A549 (cell line): ENCODE results near the gene FAM163A. TPM values are rescaled to one million over a fixed set of nuclear protein-coding genes. Genes with fewer than 3 reads are reported as not detected.

ENCODE experiments used
- ATAC-seq, 2 experiments: fragments of 200-7000 bp in 1 of 2; fragments of >200 bp in 1 of 2; cut with Nextera tagmentation in 1 of 2; cut with Tn5 transposase in 1 of 2; 3 replicates each; pipeline versions ENCODE4 v1.8.0 to v1.9.1; 2018 to 2020; ENCODE audit warnings: mild to moderate bottlenecking in 1 of 2, moderate library complexity in 1 of 2
- CTCF ChIA-PET: fragments of 300-600 bp; sonication (Branson Sonifier 250); formaldehyde crosslinking; extraction: SDS; loops from one replicate; lab custom pipeline; 2021; ENCODE audit warnings: antibody characterized with exemption, inconsistent platforms; lab: Yijun Ruan, JAX
- POLR2A ChIA-PET: fragments of 350-600 bp; formaldehyde crosslinking; extraction: SDS; loops from one replicate; lab custom pipeline; 2021; ENCODE audit warnings: antibody characterized with exemption, inconsistent platforms; lab: Yijun Ruan, JAX
- DNase-seq, 2 experiments: peaks; one replicate each; pipeline versions ENCODE4 v3.0.0 to v3.0.0-alpha.2; 2011 to 2016; ENCODE audit warnings: low read depth in 1 of 2, low spot score in 1 of 2
- FAIRE-seq: peaks from 2 replicates; lab custom pipeline; 2011; peaks lifted over from hg19 to GRCh38; lab: Jason Lieb, UNC
- H3K27ac ChIP-seq, 2 experiments: fragments of >200 bp; sonication (Bioruptor Twin); formaldehyde crosslinking; 3 replicates each; pipeline ENCODE4 v1.5.1; 2016 to 2017
- H3K4me1 ChIP-seq: fragments of >200 bp; sonication (Bioruptor Twin); formaldehyde crosslinking; 3 replicates; pipeline ENCODE4 v1.6.1; 2016
- H3K4me2 ChIP-seq: fragments of >200 bp; sonication (Bioruptor Twin); formaldehyde crosslinking; 3 replicates; pipeline ENCODE4 v1.6.1; 2016
- H3K4me3 ChIP-seq: fragments of >200 bp; sonication (Bioruptor Twin); formaldehyde crosslinking; 3 replicates; pipeline ENCODE4 v1.5.1; 2016
- H3K9me3 ChIP-seq: fragments of >200 bp; sonication (Bioruptor Twin); formaldehyde crosslinking; 3 replicates; pipeline ENCODE4 v1.6.1; 2016
- CHD4 ChIP-seq: fragments of 200-600 bp; sonication (generic); IDR thresholded peaks from 2 replicates; pipeline ENCODE4 v1.6.1; 2016; ENCODE audit warnings: antibody characterized with exemption, mild to moderate bottlenecking, borderline replicate concordance
- EHF ChIP-seq: fragments of 250-450 bp; sonication (Bioruptor Pico); IDR thresholded peaks from 2 replicates; pipeline ENCODE4 v1.5.0; 2020; ENCODE audit warnings: mild to moderate bottlenecking
- FOSL2 ChIP-seq, 2 experiments: fragments of 450-650 bp in 1 of 2; fragments of >200 bp in 1 of 2; sonication (Bioruptor Twin) in 1 of 2; formaldehyde crosslinking; IDR thresholded peaks; 2 replicates each; pipeline versions ENCODE4 v1.5.0 to v1.6.1; 2016 to 2020; ENCODE audit warnings: mild to moderate bottlenecking in 1 of 2, moderate library complexity in 1 of 2
- FOXS1 ChIP-seq: fragments of 250-450 bp; sonication (Bioruptor Pico); IDR thresholded peaks from 2 replicates; pipeline ENCODE4 v1.5.0; 2020; ENCODE audit warnings: mild to moderate bottlenecking, moderate library complexity
- HOXA7 ChIP-seq: fragments of 250-450 bp; sonication (Bioruptor Pico); IDR thresholded peaks from 2 replicates; pipeline ENCODE4 v1.5.0; 2020; ENCODE audit warnings: mild to moderate bottlenecking, moderate library complexity
- HOXB13 ChIP-seq: fragments of 250-450 bp; sonication (Bioruptor Pico); IDR thresholded peaks from 2 replicates; pipeline ENCODE4 v1.5.0; 2020; ENCODE audit warnings: low read depth, mild to moderate bottlenecking, moderate library complexity
- KDM1A ChIP-seq: fragments of 200-600 bp; sonication (generic); IDR thresholded peaks from 2 replicates; pipeline ENCODE4 v1.6.1; 2016; ENCODE audit warnings: low read depth, mild to moderate bottlenecking
- NPAS2 ChIP-seq: fragments of 250-450 bp; sonication (Bioruptor Pico); IDR thresholded peaks from 2 replicates; pipeline ENCODE4 v1.8.0; 2022; ENCODE audit warnings: mild to moderate bottlenecking, moderate library complexity, borderline replicate concordance
- RNF2 ChIP-seq: fragments of 200-600 bp; sonication (generic); IDR thresholded peaks from 2 replicates; pipeline ENCODE4 v1.6.1; 2016; ENCODE audit warnings: low read depth, mild to moderate bottlenecking, antibody characterized with exemption, moderate library complexity, borderline replicate concordance
- SMC3 ChIP-seq: fragments of >200 bp; sonication (Bioruptor Twin); formaldehyde crosslinking; IDR thresholded peaks from 3 replicates; pipeline ENCODE4 v1.6.1; 2018; ENCODE audit warnings: inconsistent platforms
- SREBF2 ChIP-seq: fragments of 450-650 bp; IDR thresholded peaks from 2 replicates; pipeline ENCODE4 v1.6.1; 2014; ENCODE audit warnings: mild to moderate bottlenecking, moderate library complexity
- WGBS: methylation state at CpG from one replicate; pipeline ENCODE4 v1.1.6; 2017; ENCODE audit errors: missing lambda C conversion rate; 5-methylcytosine and 5-hydroxymethylcytosine counted together
- polyA plus RNA-seq, 4 experiments: library from polyadenylated mRNA; depleted of rRNA in 3 of 4; stranded (reverse); fragments of >200 nt; fragmentation: RNase III in 1 of 4; extraction: RNeasy Plus Mini Kit Qiagen cat#74134 plus additional on column Dnase treatment in 1 of 4; gene quantifications; 2 replicates in 3 of 4; 3 replicates in 1 of 4; pipeline ENCODE4 v1.2.3, GENCODE V29; 2011 to 2017
- TF ChIP-seq, protein P1 (sequence below): IDR thresholded peaks from 2 replicates; pipeline ENCODE4 v1.6.1; 2012
- TF ChIP-seq, protein P2 (sequence below): fragments of 200-600 bp; sonication (generic); IDR thresholded peaks from 2 replicates; pipeline ENCODE4 v1.6.1; 2016; ENCODE audit warnings: antibody characterized with exemption, mild to moderate bottlenecking, moderate library complexity
- TF ChIP-seq, protein P3 (sequence below): IDR thresholded peaks from 2 replicates; pipeline ENCODE4 v1.6.1; 2012

Gene FAM163A
- polyA plus RNA-seq, 2 of the 4 experiments (the other 2 are of a cell fraction): not detected

GRCh38 chr1:179860652-179861051 lies 117.6 kb downstream of the FAM163A start:
- POLR2A ChIA-PET: no interaction called here
- Histone ChIP-seq H3K4me1 (no peaks in the 10 kb centered on the region), H3K27ac (no peak overlapping the region), H3K4me2 (no peak overlapping the region), H3K4me3 (no peak overlapping the region), H3K9me3 (no peaks in the 10 kb centered on the region)
- 88% methylated on average over 3 of the region's 3 CpGs for WGBS
- CTCF ChIA-PET: interaction anchor here (0.7 to 1.0 kb wide), 3 partner anchors 8 to 319 kb away, joined by 3 read pairs; no protein-coding TSS in a partner anchor
- DNase-seq (no peak), FAIRE-seq (no peak), ATAC-seq (no peak)
- no peak for TF ChIP-seq RNF2
- TF ChIP-seq FOSL2 (IDR thresholded peaks at IDR 0.05): no peak
- TF ChIP-seq FOSL2 (CRISPR knock-in tag; IDR thresholded peaks at IDR 0.05): no peak
- no peak for TF ChIP-seq HOXB13 (CRISPR knock-in tag)
- no peak for TF ChIP-seq NPAS2 (CRISPR knock-in tag)
- TF ChIP-seq KDM1A: no peak
- TF ChIP-seq, protein P1, sequence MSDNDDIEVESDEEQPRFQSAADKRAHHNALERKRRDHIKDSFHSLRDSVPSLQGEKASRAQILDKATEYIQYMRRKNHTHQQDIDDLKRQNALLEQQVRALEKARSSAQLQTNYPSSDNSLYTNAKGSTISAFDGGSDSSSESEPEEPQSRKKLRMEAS: no peak
- TF ChIP-seq, protein P2, sequence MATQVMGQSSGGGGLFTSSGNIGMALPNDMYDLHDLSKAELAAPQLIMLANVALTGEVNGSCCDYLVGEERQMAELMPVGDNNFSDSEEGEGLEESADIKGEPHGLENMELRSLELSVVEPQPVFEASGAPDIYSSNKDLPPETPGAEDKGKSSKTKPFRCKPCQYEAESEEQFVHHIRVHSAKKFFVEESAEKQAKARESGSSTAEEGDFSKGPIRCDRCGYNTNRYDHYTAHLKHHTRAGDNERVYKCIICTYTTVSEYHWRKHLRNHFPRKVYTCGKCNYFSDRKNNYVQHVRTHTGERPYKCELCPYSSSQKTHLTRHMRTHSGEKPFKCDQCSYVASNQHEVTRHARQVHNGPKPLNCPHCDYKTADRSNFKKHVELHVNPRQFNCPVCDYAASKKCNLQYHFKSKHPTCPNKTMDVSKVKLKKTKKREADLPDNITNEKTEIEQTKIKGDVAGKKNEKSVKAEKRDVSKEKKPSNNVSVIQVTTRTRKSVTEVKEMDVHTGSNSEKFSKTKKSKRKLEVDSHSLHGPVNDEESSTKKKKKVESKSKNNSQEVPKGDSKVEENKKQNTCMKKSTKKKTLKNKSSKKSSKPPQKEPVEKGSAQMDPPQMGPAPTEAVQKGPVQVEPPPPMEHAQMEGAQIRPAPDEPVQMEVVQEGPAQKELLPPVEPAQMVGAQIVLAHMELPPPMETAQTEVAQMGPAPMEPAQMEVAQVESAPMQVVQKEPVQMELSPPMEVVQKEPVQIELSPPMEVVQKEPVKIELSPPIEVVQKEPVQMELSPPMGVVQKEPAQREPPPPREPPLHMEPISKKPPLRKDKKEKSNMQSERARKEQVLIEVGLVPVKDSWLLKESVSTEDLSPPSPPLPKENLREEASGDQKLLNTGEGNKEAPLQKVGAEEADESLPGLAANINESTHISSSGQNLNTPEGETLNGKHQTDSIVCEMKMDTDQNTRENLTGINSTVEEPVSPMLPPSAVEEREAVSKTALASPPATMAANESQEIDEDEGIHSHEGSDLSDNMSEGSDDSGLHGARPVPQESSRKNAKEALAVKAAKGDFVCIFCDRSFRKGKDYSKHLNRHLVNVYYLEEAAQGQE: no peak
- TF ChIP-seq, protein P3, sequence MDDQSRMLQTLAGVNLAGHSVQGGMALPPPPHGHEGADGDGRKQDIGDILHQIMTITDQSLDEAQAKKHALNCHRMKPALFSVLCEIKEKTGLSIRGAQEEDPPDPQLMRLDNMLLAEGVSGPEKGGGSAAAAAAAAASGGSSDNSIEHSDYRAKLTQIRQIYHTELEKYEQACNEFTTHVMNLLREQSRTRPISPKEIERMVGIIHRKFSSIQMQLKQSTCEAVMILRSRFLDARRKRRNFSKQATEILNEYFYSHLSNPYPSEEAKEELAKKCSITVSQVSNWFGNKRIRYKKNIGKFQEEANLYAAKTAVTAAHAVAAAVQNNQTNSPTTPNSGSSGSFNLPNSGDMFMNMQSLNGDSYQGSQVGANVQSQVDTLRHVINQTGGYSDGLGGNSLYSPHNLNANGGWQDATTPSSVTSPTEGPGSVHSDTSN: no peak
- no peak for TF ChIP-seq FOXS1
- TF ChIP-seq SMC3: no peak
- no peak for TF ChIP-seq EHF (CRISPR knock-in tag)
- TF ChIP-seq CHD4: no peak
- no peak for TF ChIP-seq SREBF2

GRCh38 chr1:179865377-179865776 lies 122.3 kb downstream of the FAM163A start:
- Histone ChIP-seq H3K4me3 (no peak overlapping the region), H3K9me3 (no peaks in the 10 kb centered on the region), H3K4me2 (no peak overlapping the region), H3K27ac (no peak overlapping the region), H3K4me1 (no peaks in the 10 kb centered on the region)
- ChIA-PET CTCF (interaction anchor here (0.6 to 6.5 kb wide), 4 partner anchors 42 to 312 kb away, joined by 3 to 92 read pairs (median 6); no protein-coding TSS in a partner anchor), POLR2A (no interaction called here)
- no peak for DNase-seq
- no peak for TF ChIP-seq HOXA7 (CRISPR knock-in tag)
- over 99% methylated on average over 6 of the region's 6 CpGs for WGBS
- FAIRE-seq: no peak
- ATAC-seq: no peak

Other genes with a start within 250 kb of the FAM163A start
- gene NPHS2, start 167.3 kb upstream of the FAM163A start, polyA plus RNA-seq (2011; rRNA removed): not detected in 2 replicates
- not detected in 3 replicates for gene NPHS2, start 167.3 kb upstream of the FAM163A start, polyA plus RNA-seq (2017; fragmentation: RNase III; extraction: RNeasy Plus Mini Kit Qiagen cat#74134 plus additional on column Dnase treatment)
- 0.37 TPM in 2 replicates for gene TDRD5, start 151.5 kb upstream of the FAM163A start, polyA plus RNA-seq (2011; rRNA removed)
- gene TDRD5, start 151.5 kb upstream of the FAM163A start, polyA plus RNA-seq (2017; fragmentation: RNase III; extraction: RNeasy Plus Mini Kit Qiagen cat#74134 plus additional on column Dnase treatment): 0.08 to 0.29 TPM (median 0.26 TPM) in 3 replicates
- 35.0 and 38.3 TPM in 2 replicates for gene TOR1AIP2, start 134.5 kb downstream of the FAM163A start, polyA plus RNA-seq (2011; rRNA removed)
- 15.3 to 17.1 TPM (median 16.2 TPM) in 3 replicates for gene TOR1AIP2, start 134.5 kb downstream of the FAM163A start, polyA plus RNA-seq (2017; fragmentation: RNase III; extraction: RNeasy Plus Mini Kit Qiagen cat#74134 plus additional on column Dnase treatment)
- 38.4 and 44.4 TPM in 2 replicates for gene TOR1AIP1, start 139.0 kb downstream of the FAM163A start, polyA plus RNA-seq (2011; rRNA removed)
- 29.0 to 31.3 TPM (median 31.1 TPM) in 3 replicates for gene TOR1AIP1, start 139.0 kb downstream of the FAM163A start, polyA plus RNA-seq (2017; fragmentation: RNase III; extraction: RNeasy Plus Mini Kit Qiagen cat#74134 plus additional on column Dnase treatment)
- 21.4 and 22.6 TPM in 2 replicates for gene CEP350, start 211.5 kb downstream of the FAM163A start, polyA plus RNA-seq (2011; rRNA removed)
- gene CEP350, start 211.5 kb downstream of the FAM163A start, polyA plus RNA-seq (2017; fragmentation: RNase III; extraction: RNeasy Plus Mini Kit Qiagen cat#74134 plus additional on column Dnase treatment): 6.4 to 8.1 TPM (median 6.4 TPM) in 3 replicates